ACC112 (cell line): ENCODE measurements around the gene MYH10.
"Not testable (repeated sequence)": the region's sequence is repeated elsewhere in the genome, so short reads cannot be mapped to it uniquely, and the experiment has no call there.

Source experiments
- H2AFZ ChIP-seq: fragments of 200-600 bp; sonication (generic); one replicate; pipeline ENCODE4 v1.6.0; 2017; ENCODE audit warnings: antibody characterized with exemption, low read length; ENCODE audit not compliant: unreplicated experiment
- H3K27ac ChIP-seq: fragments of 200-600 bp; sonication (generic); 2 replicates; pipeline ENCODE4 v1.5.1; 2014; ENCODE audit warnings: low read depth, mild to moderate bottlenecking, antibody characterized with exemption, low read length, moderate library complexity
- H3K27me3 ChIP-seq: fragments of 200-600 bp; sonication (generic); 2 replicates; pipeline ENCODE4 v1.6.1; 2014; ENCODE audit warnings: mild to moderate bottlenecking, antibody characterized with exemption, low read length, moderate library complexity, mixed read lengths; ENCODE audit not compliant: insufficient read depth
- H3K36me3 ChIP-seq: fragments of 200-600 bp; sonication (generic); 2 replicates; pipeline ENCODE4 v1.6.1; 2016; ENCODE audit warnings: mild to moderate bottlenecking, antibody characterized with exemption, low read length, moderate library complexity, mixed read lengths; ENCODE audit not compliant: insufficient read depth
- H3K4me1 ChIP-seq: fragments of 200-600 bp; sonication (generic); one replicate; pipeline ENCODE4 v1.6.1; 2016; ENCODE audit warnings: low read length, mixed read lengths; ENCODE audit not compliant: insufficient read depth, unreplicated experiment, control insufficient read depth
- H3K4me3 ChIP-seq: fragments of 200-600 bp; sonication (generic); 2 replicates; pipeline ENCODE4 v1.5.1; 2014; ENCODE audit warnings: mild to moderate bottlenecking, low read depth, low read length
- H3K79me2 ChIP-seq: fragments of 200-600 bp; sonication (generic); one replicate; pipeline ENCODE4 v1.6.0; 2016; ENCODE audit warnings: low read length; ENCODE audit not compliant: control insufficient read depth, unreplicated experiment, insufficient read depth

MYH10 gene

DNA sequence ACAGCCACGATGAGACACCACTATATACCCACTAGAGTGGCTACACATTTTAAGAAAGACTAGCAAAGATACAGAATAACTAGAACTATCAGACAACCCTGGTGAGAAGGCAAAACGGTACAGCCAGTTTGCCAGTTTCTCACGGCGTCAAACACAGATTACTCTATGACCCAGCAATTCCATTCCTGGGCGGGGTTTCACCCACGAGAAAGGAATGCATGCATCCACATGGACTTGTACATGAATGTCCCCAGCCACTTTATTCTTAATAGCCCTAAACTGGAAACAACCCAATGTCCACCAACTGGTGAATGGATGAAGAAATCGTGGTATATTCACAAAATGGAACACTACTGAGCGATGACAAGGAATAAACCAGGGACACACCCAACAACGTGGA, 74.5 kb downstream of the MYH10 start:
- Histone ChIP-seq H3K79me2 (no peaks in the 10 kb centered on the region), H2AFZ (no peak overlapping the region)

DNA sequence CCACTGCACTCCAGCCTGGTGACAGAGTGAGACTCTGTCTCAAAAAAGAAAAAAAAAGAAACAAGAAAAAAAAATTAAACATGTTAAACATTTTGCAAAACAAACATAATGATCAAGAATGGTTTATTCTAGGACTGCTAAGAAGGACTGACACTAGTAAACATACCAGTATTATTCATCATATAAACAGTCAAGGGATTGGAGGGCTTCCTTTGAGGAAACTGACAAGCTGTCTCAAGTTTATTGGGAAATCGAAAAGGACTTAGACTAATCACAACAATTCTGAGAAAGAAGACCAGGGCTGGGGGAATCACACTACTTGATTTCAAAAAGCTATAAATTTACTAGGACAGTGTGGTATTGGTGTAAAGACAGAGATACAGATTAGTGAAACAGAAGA, 75.5 kb downstream of the MYH10 start:
- no peaks in the 10 kb centered on the region for H3K36me3 ChIP-seq
- H3K4me3 ChIP-seq, result no peak overlapping the region
- no peak overlapping the region for H3K27ac ChIP-seq
- no peaks in the 10 kb centered on the region for H3K27me3 ChIP-seq
- peaks cover 5% of the 10 kb centered on the region for H3K4me1 ChIP-seq
- H2AFZ ChIP-seq, result no peak overlapping the region
- no peaks in the 10 kb centered on the region for H3K79me2 ChIP-seq

More for the DNA sequence above, 74.5 kb downstream of the MYH10 start:
- H3K27ac ChIP-seq, result no peak overlapping the region
- H3K4me3 ChIP-seq, result no peak overlapping the region
- H3K4me1 ChIP-seq, result peaks cover 5% of the 10 kb centered on the region
- no peaks in the 10 kb centered on the region for H3K27me3 ChIP-seq
- H3K36me3 ChIP-seq, result no peaks in the 10 kb centered on the region

DNA sequence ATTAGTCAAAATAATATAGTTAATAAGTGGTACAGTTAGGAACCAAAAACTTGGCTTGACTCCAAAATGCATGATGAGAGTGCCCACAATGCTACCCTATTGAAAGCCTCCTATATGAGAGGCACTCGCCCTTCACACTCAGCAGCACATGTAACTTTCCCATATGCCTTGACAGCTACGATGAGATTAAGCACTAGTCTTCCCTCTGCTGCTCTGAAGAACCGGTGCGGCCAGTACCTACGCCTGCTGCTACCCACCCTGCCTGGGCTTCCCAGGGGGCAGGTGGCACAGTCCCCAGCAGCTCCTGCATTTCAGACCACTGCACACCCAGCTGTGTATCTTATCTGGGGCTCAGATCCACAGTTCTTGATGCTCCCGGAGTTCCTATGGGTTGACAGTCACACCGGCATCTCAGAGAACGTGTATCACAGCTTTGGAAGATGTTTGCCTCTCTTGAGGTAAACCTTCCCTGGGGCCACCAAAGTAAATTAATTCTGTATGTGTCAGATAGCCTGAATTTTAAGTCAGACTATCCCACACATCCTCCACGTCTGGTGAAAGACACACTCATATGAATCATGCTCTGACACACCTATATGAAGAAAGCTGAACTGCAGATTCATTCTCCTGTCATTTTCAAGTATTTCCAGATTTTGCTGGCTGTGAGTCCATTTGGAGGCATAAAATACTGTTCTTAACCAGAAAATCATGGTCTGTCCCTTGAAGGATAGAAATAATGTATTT, 77.8 kb downstream of the MYH10 start:
- Histone ChIP-seq H3K36me3 (no peaks in the 10 kb centered on the region), H2AFZ (no peak overlapping the region), H3K27ac (no peak overlapping the region), H3K4me1 (peaks cover 5% of the 10 kb centered on the region), H3K27me3 (no peaks in the 10 kb centered on the region), H3K4me3 (no peak overlapping the region), H3K79me2 (no peaks in the 10 kb centered on the region)

DNA sequence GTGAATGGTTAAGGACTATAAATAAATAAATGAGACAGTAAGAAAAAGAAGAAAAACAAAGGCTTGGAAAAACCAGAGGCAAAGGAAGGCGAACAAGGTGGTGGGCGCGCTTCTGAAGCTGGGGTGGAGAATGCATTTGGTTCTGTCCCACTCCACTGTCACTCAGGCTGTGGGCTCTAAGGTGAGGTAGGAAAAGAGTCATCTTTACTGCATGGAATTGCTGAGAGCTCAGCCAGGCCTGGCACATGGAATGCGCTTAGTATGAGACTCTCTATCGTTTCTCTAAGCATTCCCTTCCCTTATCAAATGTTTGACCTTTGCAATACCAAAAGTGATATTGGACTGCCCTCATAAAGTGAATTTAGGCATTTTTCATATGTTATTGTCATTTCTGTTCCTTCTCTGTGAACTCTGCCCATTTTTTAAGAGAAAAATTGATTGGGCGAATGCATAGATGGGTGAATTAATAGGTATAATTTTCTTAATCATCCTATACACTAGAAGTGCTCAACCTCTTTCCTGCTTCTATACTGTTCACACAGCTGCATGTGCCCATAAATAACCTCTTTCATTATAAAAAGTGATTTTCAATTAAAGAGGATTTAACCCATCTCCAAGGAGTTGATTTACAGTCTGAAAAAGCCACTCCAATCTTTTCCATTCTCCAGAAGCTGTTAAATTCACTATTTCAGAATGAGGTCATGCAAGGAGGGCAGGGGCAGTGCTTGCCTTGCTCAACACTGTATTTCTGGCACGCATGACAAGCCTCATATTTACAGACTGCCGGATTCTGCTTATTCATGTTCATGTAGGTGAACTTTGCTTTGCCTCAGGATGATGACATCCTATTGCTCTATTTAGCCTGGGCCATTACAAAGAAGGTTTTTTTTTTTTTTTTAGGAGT, 87.7 kb downstream of the MYH10 start:
- no peaks in the 10 kb centered on the region for H3K4me1 ChIP-seq
- H3K4me3 ChIP-seq, result no peak overlapping the region
- H3K79me2 ChIP-seq, result no peaks in the 10 kb centered on the region
- H3K36me3 ChIP-seq, result peaks cover 26% of the 10 kb centered on the region
- H3K27me3 ChIP-seq, result no peaks in the 10 kb centered on the region
- H3K27ac ChIP-seq, result no peak overlapping the region
- no peak overlapping the region for H2AFZ ChIP-seq

DNA sequence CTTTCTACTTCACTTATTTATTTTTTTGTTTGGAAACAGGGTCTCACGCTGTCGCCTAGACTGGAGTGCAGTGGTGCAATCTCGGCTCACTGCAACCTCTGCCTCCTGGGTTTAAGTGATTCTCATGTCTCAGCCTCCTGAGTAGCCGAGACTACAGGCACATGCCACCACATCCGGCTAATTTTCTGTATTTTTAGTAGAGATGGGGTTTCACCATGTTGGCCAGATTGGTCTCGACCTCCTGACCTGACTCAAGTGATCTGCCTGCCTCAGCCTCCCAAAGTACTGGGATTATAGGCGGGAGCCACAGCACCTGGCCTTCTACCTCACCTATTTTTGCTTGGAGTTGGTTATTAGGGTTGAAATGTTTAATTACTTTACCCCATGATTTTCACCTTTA, 90.5 kb downstream of the MYH10 start:
- not testable (repeated sequence) for H3K27ac ChIP-seq, H3K4me1 ChIP-seq, H3K4me3 ChIP-seq, H3K27me3 ChIP-seq, H3K79me2 ChIP-seq, H2AFZ ChIP-seq
- H3K36me3 ChIP-seq, result peaks cover 23% of the 10 kb centered on the region

DNA sequence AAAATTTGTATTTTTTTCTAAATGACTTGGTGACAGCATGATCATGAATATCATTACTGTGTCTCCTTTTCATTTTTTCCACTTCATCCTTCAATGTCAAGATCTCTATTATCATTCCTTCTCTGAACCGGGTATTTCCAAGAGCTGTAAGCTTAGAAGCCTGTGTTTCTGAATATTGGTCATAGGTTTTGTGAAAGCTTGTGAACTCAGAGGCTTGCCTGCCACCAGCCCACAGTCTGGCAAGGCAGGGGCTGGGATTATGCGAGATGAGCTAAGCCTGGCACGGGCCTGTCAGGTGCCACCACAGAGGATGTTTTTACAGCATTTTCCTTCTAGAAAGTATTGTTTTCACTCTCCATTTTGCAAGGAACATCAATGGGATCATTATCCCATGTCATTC, 92.8 kb downstream of the MYH10 start:
- Histone ChIP-seq H3K36me3 (peaks cover 29% of the 10 kb centered on the region), H2AFZ (no peak overlapping the region), H3K27ac (no peak overlapping the region), H3K27me3 (no peaks in the 10 kb centered on the region), H3K4me1 (no peaks in the 10 kb centered on the region), H3K4me3 (no peak overlapping the region), H3K79me2 (no peaks in the 10 kb centered on the region)

DNA sequence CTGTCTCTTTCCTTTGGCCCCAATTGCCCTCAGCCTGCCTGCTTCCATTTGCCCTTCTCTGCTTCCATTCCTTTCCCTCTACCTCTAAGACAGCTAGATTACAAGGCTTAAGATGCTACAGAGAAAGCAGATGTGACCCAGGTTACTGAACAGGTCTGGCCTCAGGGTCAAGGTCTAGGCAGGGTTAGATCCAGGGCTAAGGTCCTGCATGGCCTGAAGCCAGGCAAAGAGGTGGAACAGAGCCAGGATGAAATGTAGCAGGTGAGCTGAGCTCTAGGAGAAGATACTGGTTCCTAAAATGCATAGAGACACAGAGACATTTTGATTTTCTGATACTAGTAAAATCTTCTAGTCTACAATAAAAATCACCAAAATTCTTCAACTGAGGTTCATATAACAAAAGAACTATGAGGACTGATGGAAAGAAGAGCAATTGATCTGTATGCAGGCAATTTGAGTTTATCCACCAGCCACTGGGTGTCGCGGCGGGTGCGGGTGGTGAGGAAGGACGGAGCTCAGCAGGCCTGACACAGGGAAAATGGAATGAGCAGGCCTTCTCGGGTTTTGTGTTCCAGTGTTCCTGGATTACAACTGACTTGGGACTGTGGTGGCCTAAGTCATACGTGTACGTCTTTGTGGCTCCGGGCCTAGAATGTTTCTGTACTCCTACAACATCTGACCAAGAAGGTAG, 95.9 kb downstream of the MYH10 start:
- no peaks in the 10 kb centered on the region for H3K27me3 ChIP-seq
- H2AFZ ChIP-seq, result no peak overlapping the region
- no peaks in the 10 kb centered on the region for H3K4me1 ChIP-seq
- H3K36me3 ChIP-seq, result peaks cover 10% of the 10 kb centered on the region; the same call in 1 of the 2 replicates
- H3K79me2 ChIP-seq, result no peaks in the 10 kb centered on the region
- H3K4me3 ChIP-seq, result no peak overlapping the region
- no peak overlapping the region for H3K27ac ChIP-seq

DNA sequence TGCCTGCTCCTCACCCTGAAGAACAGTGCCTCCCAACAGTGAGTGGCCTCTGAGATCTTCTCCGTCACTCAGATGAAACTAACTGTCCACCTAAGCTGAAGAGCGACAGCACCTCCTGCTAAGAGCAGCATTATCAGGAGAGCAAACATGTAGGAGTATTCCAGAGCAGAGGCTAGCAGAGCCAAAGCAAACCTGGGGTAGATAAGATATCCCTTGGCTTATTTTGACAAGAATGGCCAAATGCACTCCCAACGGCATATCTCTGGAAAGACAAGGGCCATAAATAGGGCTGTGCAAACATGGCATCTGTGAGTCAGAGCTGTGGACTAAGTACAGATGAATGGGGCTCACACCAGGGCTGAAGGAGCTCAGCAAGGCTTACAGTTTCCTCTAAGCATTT, 98.5 kb downstream of the MYH10 start:
- H3K4me1 ChIP-seq, result no peaks in the 10 kb centered on the region
- H3K36me3 ChIP-seq, result peaks cover 6% of the 10 kb centered on the region; the same call in 1 of the 2 replicates
- no peak overlapping the region for H3K27ac ChIP-seq

DNA sequence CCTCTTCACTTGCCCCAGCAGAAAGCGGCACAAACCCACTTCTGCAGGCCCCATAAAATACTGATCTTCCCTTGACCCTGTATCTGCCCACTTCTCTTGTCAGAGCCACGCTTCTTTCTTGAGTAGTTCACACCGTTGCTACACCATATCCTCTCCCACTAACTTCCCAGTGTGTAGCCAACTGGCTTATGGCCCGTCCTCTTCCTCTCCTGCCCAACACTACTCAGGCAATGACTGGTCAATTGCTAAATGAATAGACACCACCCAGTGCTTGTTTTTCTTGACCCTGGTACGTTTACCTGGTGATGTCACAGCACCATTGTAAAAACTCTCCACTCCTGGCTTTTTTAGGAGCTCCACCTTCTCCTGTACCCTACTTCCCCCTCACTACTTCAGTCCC, 107.9 kb downstream of the MYH10 start:
- no peaks in the 10 kb centered on the region for H3K4me1 ChIP-seq
- H3K27ac ChIP-seq, result no peak overlapping the region
- H3K4me3 ChIP-seq, result no peak overlapping the region
- no peak overlapping the region for H2AFZ ChIP-seq
- no peaks in the 10 kb centered on the region for H3K79me2 ChIP-seq
- peaks cover 21% of the 10 kb centered on the region for H3K36me3 ChIP-seq
- H3K27me3 ChIP-seq, result no peaks in the 10 kb centered on the region

More for the DNA sequence above, 98.5 kb downstream of the MYH10 start:
- Histone ChIP-seq H2AFZ (no peak overlapping the region), H3K4me3 (no peak overlapping the region), H3K79me2 (no peaks in the 10 kb centered on the region), H3K27me3 (no peaks in the 10 kb centered on the region)

DNA sequence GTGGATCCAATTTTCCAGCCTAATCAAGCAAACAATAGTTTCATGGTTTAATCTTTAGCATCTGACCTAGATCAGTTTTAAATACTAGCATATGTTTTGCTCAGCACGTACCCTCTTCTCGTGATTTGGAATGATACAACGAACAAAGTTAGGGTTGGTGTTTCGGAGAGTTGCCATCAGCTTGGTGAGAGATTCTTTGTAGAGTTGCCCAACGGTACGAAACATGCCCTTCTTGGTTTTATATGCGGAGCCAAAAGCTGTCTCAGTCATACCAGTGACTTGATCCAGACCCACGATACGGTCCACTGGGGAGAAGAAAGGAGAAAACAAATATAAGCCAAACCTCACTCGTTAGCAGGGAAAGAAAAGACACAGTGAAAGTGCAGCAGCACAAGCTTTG, 109.5 kb downstream of the MYH10 start:
- Histone ChIP-seq H3K4me3 (no peak overlapping the region), H3K27me3 (no peaks in the 10 kb centered on the region), H3K36me3 (peaks cover 27% of the 10 kb centered on the region), H3K27ac (no peak overlapping the region), H2AFZ (no peak overlapping the region), H3K4me1 (no peaks in the 10 kb centered on the region), H3K79me2 (no peaks in the 10 kb centered on the region)
